HepG2 (cell line): ENCODE data around the gene LOXL3. TPM values are rescaled to one million over a fixed set of nuclear protein-coding genes. Genes with fewer than 3 reads are reported as not detected.

ENCODE experiments used
- BCL6 ChIP-seq: IDR thresholded peaks from 2 replicates; pipeline ENCODE4 v1.6.1; 2016; ENCODE audit warnings: missing genetic modification reagents, missing compliant biosample characterization
- DPF2 ChIP-seq: sonication (generic); formaldehyde crosslinking; IDR thresholded peaks from 2 replicates; pipeline ENCODE4 v1.4.0; 2020; ENCODE audit warnings: mild to moderate bottlenecking, low read depth, missing genetic modification reagents, borderline replicate concordance
- ELF4 ChIP-seq: sonication (generic); formaldehyde crosslinking; IDR thresholded peaks from 2 replicates; pipeline ENCODE4 v1.5.0; 2020; ENCODE audit warnings: missing genetic modification reagents, mild to moderate bottlenecking, moderate library complexity, borderline replicate concordance
- FOXA3 ChIP-seq: IDR thresholded peaks from 2 replicates; pipeline ENCODE4 v1.6.1; 2016; ENCODE audit warnings: missing genetic modification reagents, missing compliant biosample characterization
- HOXA5 ChIP-seq: sonication (generic); formaldehyde crosslinking; IDR thresholded peaks from 2 replicates; pipeline ENCODE4 v1.4.0; 2020; ENCODE audit warnings: missing genetic modification reagents
- MED8 ChIP-seq: sonication (generic); formaldehyde crosslinking; IDR thresholded peaks from 2 replicates; pipeline ENCODE4 v1.8.1; 2023; ENCODE audit warnings: mild to moderate bottlenecking, missing genetic modification reagents; ENCODE audit not compliant: insufficient replicate concordance
- POLR2AphosphoS5 ChIP-seq: IDR thresholded peaks from 2 replicates; pipeline ENCODE4 v1.6.1; 2012; ENCODE audit warnings: low read depth, low read length
- REXO4 ChIP-seq: sonication (generic); formaldehyde crosslinking; IDR thresholded peaks from 2 replicates; pipeline ENCODE4 v1.8.0; 2022; ENCODE audit warnings: missing genetic modification reagents, mild to moderate bottlenecking, borderline replicate concordance
- RXRA ChIP-seq: sonication (generic); formaldehyde crosslinking; IDR thresholded peaks from 2 replicates; pipeline ENCODE4 v1.5.1; 2020; ENCODE audit warnings: missing genetic modification reagents
- SAP130 ChIP-seq: IDR thresholded peaks from 2 replicates; pipeline ENCODE4 v1.6.1; 2016; ENCODE audit warnings: low read depth
- SMARCC2 ChIP-seq: fragments of 450-650 bp; IDR thresholded peaks from 2 replicates; pipeline ENCODE4 v1.6.1; 2017; ENCODE audit warnings: antibody characterized with exemption, mild to moderate bottlenecking
- SMYD3 ChIP-seq: sonication (generic); formaldehyde crosslinking; IDR thresholded peaks from 2 replicates; pipeline ENCODE4 v1.8.1; 2023; ENCODE audit warnings: mild to moderate bottlenecking, missing genetic modification reagents
- SP4 ChIP-seq: sonication (generic); formaldehyde crosslinking; IDR thresholded peaks from 2 replicates; pipeline ENCODE4 v1.8.1; 2023; ENCODE audit warnings: mild to moderate bottlenecking, missing genetic modification reagents
- SRSF4 ChIP-seq: fragments of 200-400 bp; formaldehyde crosslinking; IDR thresholded peaks from one replicate; pipeline ENCODE4 v1.6.1; 2018; ENCODE audit warnings: mild to moderate bottlenecking, low read depth, low read length, moderate library complexity; ENCODE audit not compliant: poor library complexity, severe bottlenecking
- TAF1 ChIP-seq: sonication (generic); formaldehyde crosslinking; IDR thresholded peaks from 2 replicates; pipeline ENCODE4 v1.4.0; 2020; ENCODE audit warnings: missing genetic modification reagents
- TBX2 ChIP-seq: sonication (generic); formaldehyde crosslinking; IDR thresholded peaks from 2 replicates; pipeline ENCODE4 v1.5.0; 2020; ENCODE audit warnings: missing genetic modification reagents, mild to moderate bottlenecking, borderline replicate concordance
- ZNF382 ChIP-seq: sonication (generic); formaldehyde crosslinking; IDR thresholded peaks from 2 replicates; pipeline ENCODE4 v1.5.0; 2020; ENCODE audit warnings: missing genetic modification reagents, mild to moderate bottlenecking, borderline replicate concordance
- ZNF543 ChIP-seq: sonication (generic); formaldehyde crosslinking; IDR thresholded peaks from 2 replicates; pipeline ENCODE4 v1.4.0; 2020; ENCODE audit warnings: mild to moderate bottlenecking, missing genetic modification reagents
- ZNF616 ChIP-seq: sonication (generic); formaldehyde crosslinking; IDR thresholded peaks from 2 replicates; pipeline ENCODE4 v1.5.0; 2020; ENCODE audit warnings: low read depth, mild to moderate bottlenecking, missing genetic modification reagents
- ZSCAN25 ChIP-seq: sonication (generic); formaldehyde crosslinking; IDR thresholded peaks from 2 replicates; pipeline ENCODE4 v1.8.0; 2022; ENCODE audit warnings: mild to moderate bottlenecking, missing genetic modification reagents
- polyA plus RNA-seq, 8 experiments: library from polyadenylated mRNA; depleted of rRNA in 3 of 8; stranded (reverse) in 7 of 8; unstranded in 1 of 8; fragments of >200 nt; fragmentation: Illumina TruSeq in 4 of 8; extraction: Trizol in 4 of 8; gene quantifications; 2 replicates each; pipeline versions ENCODE4 v1.2.1 to v1.2.3, GENCODE V29; 2011 to 2016; ENCODE audit warnings: low read depth in 4 of 8, missing spikeins in 1 of 8, mixed read lengths in 1 of 8; ENCODE audit not compliant: insufficient read depth in 1 of 8
- total RNA-seq, 5 experiments: library from RNA; depleted of rRNA; stranded (reverse); fragments of >200 nt; fragmentation: Illumina TruSeq; extraction: Trizol; gene quantifications; 2 replicates each; pipeline ENCODE4 v1.2.3, GENCODE V29; 2016; ENCODE audit warnings: low read depth in 1 of 5
- TF ChIP-seq, protein P1 (sequence below): sonication (generic); formaldehyde crosslinking; IDR thresholded peaks from 2 replicates; pipeline ENCODE4 v1.4.0; 2020; ENCODE audit warnings: mild to moderate bottlenecking, missing genetic modification reagents
- TF ChIP-seq, protein P2 (sequence below): sonication (generic); formaldehyde crosslinking; IDR thresholded peaks from 2 replicates; pipeline ENCODE4 v1.4.0; 2020; ENCODE audit warnings: low read depth, mild to moderate bottlenecking, missing genetic modification reagents
- TF ChIP-seq, protein P3 (sequence below): sonication (generic); formaldehyde crosslinking; IDR thresholded peaks from 2 replicates; pipeline ENCODE4 v1.4.0; 2020; ENCODE audit warnings: missing genetic modification reagents
- TF ChIP-seq, protein P4 (sequence below): sonication (generic); formaldehyde crosslinking; IDR thresholded peaks from 2 replicates; pipeline ENCODE4 v1.8.0; 2022; ENCODE audit warnings: missing genetic modification reagents, mild to moderate bottlenecking, inconsistent platforms, borderline replicate concordance
- TF ChIP-seq, protein P5 (sequence below): sonication (generic); formaldehyde crosslinking; IDR thresholded peaks from 2 replicates; pipeline ENCODE4 v1.8.0; 2022; ENCODE audit warnings: missing genetic modification reagents, low read depth, mild to moderate bottlenecking, borderline replicate concordance
- TF ChIP-seq, protein P6 (sequence below): sonication (generic); formaldehyde crosslinking; IDR thresholded peaks from 2 replicates; pipeline ENCODE4 v1.5.0; 2020; ENCODE audit warnings: missing genetic modification reagents, mild to moderate bottlenecking, borderline replicate concordance

Gene LOXL3
- total and polyA plus RNA-seq, 2 of the 13 experiments (the other 11 are each of a cell fraction or from before 2014, with no cell fraction given), result 0.55 to 6.5 TPM

DNA sequence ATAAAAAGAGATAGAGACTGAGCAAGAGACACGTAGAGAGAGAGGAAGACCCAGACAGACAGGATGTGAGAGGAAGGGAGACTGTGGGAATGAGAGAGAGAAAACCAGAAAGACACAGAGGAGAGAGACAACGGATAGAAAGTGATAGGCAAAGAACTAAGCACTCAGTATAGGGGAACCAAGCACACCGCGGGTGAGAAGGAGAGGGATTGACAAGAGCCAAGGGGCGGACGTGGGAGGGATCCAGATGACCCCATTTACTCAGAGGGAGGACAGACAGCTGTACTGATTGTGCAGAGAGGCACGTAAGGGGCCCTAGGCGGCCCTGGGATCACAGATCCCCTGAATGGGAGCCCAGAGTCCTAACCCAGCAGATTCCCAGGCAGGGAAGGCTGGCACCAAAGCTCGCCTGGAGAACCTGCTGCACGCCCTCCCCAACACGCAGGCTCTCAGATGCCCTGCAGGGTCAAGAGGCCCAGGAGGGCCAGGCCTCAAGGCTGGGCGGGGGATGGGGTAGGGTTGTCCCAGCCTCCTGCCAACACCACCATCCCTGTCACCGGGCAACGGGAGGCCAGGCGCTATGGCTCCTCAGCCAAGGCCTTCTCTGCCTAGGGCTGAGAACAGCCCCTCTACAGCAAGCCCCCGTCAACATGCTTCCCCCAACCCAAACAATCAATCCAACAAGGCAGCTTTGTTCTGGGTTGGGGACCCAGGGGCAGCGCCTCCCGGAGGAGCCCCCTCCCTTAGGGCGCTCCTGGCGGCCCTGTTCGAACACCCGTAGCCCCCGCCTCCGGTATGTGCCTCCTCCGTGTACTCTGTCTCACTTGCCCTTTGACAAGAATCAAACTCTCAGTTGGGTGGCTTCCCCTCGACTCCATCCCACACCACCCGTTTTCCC is 579 bp downstream of the LOXL3 start (continued):
- no peak for TF ChIP-seq ZNF616 (CRISPR knock-in tag)
- TF ChIP-seq ZNF382 (CRISPR knock-in tag), result no peak
- peak; percentile 59 for TF ChIP-seq SAP130 (CRISPR knock-in tag)
- no peak for TF ChIP-seq ELF4
- 0 out of 2 replicates have a peak, but pooled peaks have one; percentile 1 for TF ChIP-seq DPF2
- 0 out of 2 replicates have a peak, but pooled peaks have one; percentile 14 for TF ChIP-seq TBX2 (CRISPR knock-in tag)
- no peak for TF ChIP-seq ZNF543 (CRISPR knock-in tag)
- 0 out of 2 replicates have a peak, but pooled peaks have one; percentile 49 for TF ChIP-seq SP4
- TF ChIP-seq BCL6 (CRISPR knock-in tag), result peak; percentile 18; the same call in 1 of the 2 replicates
- TF ChIP-seq TAF1 (CRISPR knock-in tag), result peak; percentile 29; the same call in 1 of the 2 replicates
- TF ChIP-seq HOXA5, result no peak
- no peak for TF ChIP-seq SRSF4
- no peak for TF ChIP-seq POLR2AphosphoS5
- TF ChIP-seq ZSCAN25 (CRISPR knock-in tag), result peak; percentile 71
- TF ChIP-seq SMYD3 (CRISPR knock-in tag), result no peak
- peak; percentile 30; the same call in 1 of the 2 replicates for TF ChIP-seq FOXA3 (CRISPR knock-in tag)
- TF ChIP-seq, protein P1, sequence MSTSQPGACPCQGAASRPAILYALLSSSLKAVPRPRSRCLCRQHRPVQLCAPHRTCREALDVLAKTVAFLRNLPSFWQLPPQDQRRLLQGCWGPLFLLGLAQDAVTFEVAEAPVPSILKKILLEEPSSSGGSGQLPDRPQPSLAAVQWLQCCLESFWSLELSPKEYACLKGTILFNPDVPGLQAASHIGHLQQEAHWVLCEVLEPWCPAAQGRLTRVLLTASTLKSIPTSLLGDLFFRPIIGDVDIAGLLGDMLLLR (CRISPR knock-in tag), result no peak
- 0 out of 2 replicates have a peak, but pooled peaks have one; percentile 32 for TF ChIP-seq RXRA
- TF ChIP-seq, protein P2, sequence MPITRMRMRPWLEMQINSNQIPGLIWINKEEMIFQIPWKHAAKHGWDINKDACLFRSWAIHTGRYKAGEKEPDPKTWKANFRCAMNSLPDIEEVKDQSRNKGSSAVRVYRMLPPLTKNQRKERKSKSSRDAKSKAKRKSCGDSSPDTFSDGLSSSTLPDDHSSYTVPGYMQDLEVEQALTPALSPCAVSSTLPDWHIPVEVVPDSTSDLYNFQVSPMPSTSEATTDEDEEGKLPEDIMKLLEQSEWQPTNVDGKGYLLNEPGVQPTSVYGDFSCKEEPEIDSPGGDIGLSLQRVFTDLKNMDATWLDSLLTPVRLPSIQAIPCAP (CRISPR knock-in tag), result 0 out of 2 replicates have a peak, but pooled peaks have one; percentile 59
- TF ChIP-seq, protein P3, sequence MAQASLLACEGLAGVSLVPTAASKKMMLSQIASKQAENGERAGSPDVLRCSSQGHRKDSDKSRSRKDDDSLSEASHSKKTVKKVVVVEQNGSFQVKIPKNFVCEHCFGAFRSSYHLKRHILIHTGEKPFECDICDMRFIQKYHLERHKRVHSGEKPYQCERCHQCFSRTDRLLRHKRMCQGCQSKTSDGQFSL (CRISPR knock-in tag), result no peak
- TF ChIP-seq, protein P4, sequence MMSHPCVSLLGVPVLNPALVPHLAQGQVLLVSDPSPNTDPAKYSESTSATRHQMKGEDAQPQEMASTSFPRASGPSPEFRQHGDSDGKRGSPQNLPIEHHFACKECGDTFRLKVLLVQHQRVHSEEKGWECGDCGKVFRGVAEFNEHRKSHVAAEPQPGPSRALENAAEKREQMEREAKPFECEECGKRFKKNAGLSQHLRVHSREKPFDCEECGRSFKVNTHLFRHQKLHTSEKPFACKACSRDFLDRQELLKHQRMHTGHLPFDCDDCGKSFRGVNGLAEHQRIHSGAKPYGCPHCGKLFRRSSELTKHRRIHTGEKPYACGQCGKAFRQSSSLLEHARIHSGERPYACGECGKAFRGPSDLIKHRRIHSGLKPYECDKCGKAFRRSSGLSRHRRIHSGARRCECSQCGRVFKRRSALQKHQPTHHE (CRISPR knock-in tag), result no peak
- TF ChIP-seq, protein P5, sequence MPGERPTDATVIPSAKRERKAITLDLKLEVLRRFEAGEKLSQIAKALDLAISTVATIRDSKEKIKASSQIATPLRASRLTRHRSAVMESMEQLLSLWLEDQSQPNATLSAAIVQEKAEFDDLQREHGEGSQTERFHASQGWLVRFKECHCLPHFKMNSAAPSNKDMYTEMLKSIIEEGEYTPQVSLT (CRISPR knock-in tag), result no peak
- no peak for TF ChIP-seq SMARCC2
- TF ChIP-seq MED8 (CRISPR knock-in tag), result no peak
- no peak for TF ChIP-seq REXO4 (CRISPR knock-in tag)
- TF ChIP-seq, protein P6, sequence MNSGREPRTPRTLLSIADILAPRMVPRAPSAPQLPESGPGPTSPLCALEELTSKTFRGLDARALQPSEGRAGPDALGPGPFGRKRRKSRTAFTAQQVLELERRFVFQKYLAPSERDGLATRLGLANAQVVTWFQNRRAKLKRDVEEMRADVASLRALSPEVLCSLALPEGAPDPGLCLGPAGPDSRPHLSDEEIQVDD (CRISPR knock-in tag), result no peak
